NB4 (cell line): ENCODE measurements around the gene UNC79.

Source experiments
- POLR2A ChIP-seq: IDR thresholded peaks from 2 replicates; pipeline ENCODE4 v1.6.1; 2011; ENCODE audit warnings: mild to moderate bottlenecking; ENCODE audit not compliant: insufficient read length; ENCODE audit errors: extremely low read depth
- TF ChIP-seq, protein P1 (sequence below): IDR thresholded peaks from one replicate; pipeline ENCODE4 v1.5.1; 2012; ENCODE audit warnings: low read depth, low read length
- TF ChIP-seq, protein P2 (sequence below): IDR thresholded peaks from 2 replicates; pipeline ENCODE4 v1.6.1; 2011; ENCODE audit warnings: low read depth, low read length

DNA sequence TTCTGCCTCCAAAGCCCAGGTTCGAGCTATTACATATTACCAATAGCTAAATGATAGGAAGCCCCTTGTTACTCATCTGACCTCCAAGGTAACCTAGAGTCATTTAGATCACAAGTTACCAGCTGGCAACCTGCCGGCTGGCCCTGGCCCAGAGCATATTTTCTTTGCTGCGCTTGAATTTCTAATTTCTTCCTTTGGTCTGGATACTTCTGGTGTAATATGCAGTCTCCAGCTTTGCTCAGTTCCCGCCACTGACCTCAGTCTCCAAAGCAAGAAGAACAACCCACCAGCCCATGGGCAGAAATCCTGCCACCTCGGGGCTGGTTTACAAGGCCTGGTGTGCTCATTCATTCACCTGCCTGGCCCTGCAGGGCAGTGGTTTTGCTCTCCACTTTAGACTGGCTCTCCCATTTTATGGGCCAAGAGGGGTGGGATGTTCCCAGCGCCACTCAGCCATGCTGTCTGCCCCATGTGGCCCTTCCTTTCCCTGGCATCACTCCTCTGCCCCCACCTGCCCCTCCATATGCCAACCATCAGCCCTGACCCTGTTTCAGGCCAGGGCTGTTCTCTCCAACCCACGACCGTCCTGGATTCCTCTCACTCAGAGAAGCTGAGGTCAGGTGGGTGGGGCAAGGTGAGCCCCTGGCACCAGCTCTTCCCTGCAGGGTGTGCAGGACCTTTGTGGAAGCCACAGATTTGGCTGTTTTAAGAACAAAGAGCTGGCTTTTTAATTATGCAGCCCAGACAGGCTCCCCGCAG is 281.5 kb downstream of the UNC79 start:
- TF ChIP-seq POLR2A, result no peak
- TF ChIP-seq, protein P1, sequence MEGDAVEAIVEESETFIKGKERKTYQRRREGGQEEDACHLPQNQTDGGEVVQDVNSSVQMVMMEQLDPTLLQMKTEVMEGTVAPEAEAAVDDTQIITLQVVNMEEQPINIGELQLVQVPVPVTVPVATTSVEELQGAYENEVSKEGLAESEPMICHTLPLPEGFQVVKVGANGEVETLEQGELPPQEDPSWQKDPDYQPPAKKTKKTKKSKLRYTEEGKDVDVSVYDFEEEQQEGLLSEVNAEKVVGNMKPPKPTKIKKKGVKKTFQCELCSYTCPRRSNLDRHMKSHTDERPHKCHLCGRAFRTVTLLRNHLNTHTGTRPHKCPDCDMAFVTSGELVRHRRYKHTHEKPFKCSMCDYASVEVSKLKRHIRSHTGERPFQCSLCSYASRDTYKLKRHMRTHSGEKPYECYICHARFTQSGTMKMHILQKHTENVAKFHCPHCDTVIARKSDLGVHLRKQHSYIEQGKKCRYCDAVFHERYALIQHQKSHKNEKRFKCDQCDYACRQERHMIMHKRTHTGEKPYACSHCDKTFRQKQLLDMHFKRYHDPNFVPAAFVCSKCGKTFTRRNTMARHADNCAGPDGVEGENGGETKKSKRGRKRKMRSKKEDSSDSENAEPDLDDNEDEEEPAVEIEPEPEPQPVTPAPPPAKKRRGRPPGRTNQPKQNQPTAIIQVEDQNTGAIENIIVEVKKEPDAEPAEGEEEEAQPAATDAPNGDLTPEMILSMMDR, result no peak
- TF ChIP-seq, protein P2, sequence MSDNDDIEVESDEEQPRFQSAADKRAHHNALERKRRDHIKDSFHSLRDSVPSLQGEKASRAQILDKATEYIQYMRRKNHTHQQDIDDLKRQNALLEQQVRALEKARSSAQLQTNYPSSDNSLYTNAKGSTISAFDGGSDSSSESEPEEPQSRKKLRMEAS, result no peak
